Measurements from ENCODE around the gene RNF224.

DNA sequence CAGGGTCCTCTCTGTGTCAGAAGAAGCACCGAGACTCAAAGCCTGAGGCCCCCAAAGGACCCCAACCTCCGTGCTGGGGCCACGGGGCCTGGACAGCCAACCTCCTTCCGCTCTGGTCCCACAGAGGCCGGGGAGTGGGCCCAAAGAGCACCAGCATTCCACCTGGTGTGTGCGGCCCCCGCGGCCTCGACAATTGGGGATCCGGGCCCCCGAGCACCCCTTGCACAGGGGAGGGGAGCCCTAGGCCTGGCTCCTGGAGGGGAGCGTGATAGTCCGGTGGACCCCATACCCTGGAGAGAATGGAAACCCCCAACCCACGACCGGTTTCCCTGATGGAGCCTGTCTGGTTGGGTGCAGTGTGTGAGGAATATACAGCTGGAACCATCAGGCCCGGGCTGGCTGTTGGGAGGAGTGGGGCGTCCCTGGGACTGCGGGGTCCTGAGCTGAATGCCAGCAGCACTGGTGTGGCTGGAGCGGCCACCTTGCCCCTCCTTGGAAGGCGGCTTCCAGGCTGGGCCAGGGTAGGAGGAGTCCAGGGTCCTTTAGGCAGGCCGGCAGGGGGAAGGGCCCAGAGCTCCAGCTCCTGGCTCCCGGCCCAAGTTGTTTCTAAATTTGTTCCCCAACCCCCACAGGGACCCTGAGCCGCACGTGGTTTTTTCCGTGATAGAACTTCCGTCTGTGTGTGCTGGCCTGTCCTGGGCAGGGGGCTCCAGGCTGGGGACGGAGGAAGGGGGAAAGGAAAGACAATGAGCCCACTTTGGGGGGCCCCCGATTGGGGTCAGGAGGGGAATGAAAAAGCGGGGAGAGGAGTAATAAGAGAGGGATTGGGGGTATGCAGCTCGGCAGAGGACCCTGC is 49.4 kb downstream of the RNF224 start:
- TF ChIP-seq EZH2 (IDR thresholded peaks at IDR 0.05; ENCODE audit: low read depth) = no peak
- TF ChIP-seq, protein P1, sequence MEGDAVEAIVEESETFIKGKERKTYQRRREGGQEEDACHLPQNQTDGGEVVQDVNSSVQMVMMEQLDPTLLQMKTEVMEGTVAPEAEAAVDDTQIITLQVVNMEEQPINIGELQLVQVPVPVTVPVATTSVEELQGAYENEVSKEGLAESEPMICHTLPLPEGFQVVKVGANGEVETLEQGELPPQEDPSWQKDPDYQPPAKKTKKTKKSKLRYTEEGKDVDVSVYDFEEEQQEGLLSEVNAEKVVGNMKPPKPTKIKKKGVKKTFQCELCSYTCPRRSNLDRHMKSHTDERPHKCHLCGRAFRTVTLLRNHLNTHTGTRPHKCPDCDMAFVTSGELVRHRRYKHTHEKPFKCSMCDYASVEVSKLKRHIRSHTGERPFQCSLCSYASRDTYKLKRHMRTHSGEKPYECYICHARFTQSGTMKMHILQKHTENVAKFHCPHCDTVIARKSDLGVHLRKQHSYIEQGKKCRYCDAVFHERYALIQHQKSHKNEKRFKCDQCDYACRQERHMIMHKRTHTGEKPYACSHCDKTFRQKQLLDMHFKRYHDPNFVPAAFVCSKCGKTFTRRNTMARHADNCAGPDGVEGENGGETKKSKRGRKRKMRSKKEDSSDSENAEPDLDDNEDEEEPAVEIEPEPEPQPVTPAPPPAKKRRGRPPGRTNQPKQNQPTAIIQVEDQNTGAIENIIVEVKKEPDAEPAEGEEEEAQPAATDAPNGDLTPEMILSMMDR (conservative IDR thresholded peaks at IDR 0.05) = no peak

Measured in PC-9 (cell line).